Hepatocyte (in vitro differentiated cells): ENCODE measurements around the gene JAG2. TPM values are rescaled to one million over a fixed set of nuclear protein-coding genes. Genes with fewer than 3 reads are reported as not detected.

Experiments
- DNase-seq: peaks from one replicate; pipeline ENCODE4 v3.0.0-alpha.2; 2016; ENCODE audit warnings: low spot score
- H2AFZ ChIP-seq: fragments of 200-600 bp; sonication (generic); 2 replicates; pipeline ENCODE4 v1.6.0; 2016; ENCODE audit warnings: antibody characterized with exemption, mild to moderate bottlenecking
- H3K27ac ChIP-seq: fragments of 200-600 bp; sonication (generic); 2 replicates; pipeline ENCODE4 v1.5.1; 2016; ENCODE audit warnings: mild to moderate bottlenecking
- H3K27me3 ChIP-seq: fragments of 200-600 bp; sonication (generic); 2 replicates; pipeline ENCODE4 v1.6.1; 2016
- H3K36me3 ChIP-seq: fragments of 200-600 bp; sonication (generic); replicated peaks from 2 replicates; pipeline ENCODE4 v1.5.1; 2016; ENCODE audit warnings: low read depth; ENCODE audit not compliant: insufficient read depth
- H3K4me1 ChIP-seq: fragments of 200-600 bp; sonication (generic); 2 replicates; pipeline ENCODE4 v1.5.1; 2016; ENCODE audit warnings: mild to moderate bottlenecking, moderate library complexity; ENCODE audit not compliant: insufficient read depth
- H3K4me2 ChIP-seq: fragments of 200-600 bp; sonication (generic); 2 replicates; pipeline ENCODE4 v1.6.0; 2016
- H3K4me3 ChIP-seq: fragments of 200-600 bp; sonication (generic); 2 replicates; pipeline ENCODE4 v1.5.1; 2016; ENCODE audit warnings: mild to moderate bottlenecking
- H3K79me2 ChIP-seq: fragments of 200-600 bp; sonication (generic); 2 replicates; pipeline ENCODE4 v1.6.0; 2017; ENCODE audit warnings: mild to moderate bottlenecking
- H3K9me2 ChIP-seq: fragments of 200-600 bp; sonication (generic); replicated peaks from 2 replicates; pipeline ENCODE4 v1.6.0; 2017; ENCODE audit warnings: mild to moderate bottlenecking; ENCODE audit not compliant: insufficient read depth
- H3K9me3 ChIP-seq: fragments of 200-600 bp; sonication (generic); 2 replicates; pipeline ENCODE4 v1.5.1; 2016; ENCODE audit warnings: low read depth, mild to moderate bottlenecking
- H4K20me1 ChIP-seq: fragments of 200-600 bp; sonication (generic); 2 replicates; pipeline ENCODE4 v1.6.0; 2016; ENCODE audit warnings: mild to moderate bottlenecking; ENCODE audit not compliant: insufficient read depth, poor library complexity, severe bottlenecking
- CTCF ChIP-seq: fragments of 200-600 bp; sonication (generic); IDR thresholded peaks from 2 replicates; pipeline ENCODE4 v1.5.1; 2016; ENCODE audit warnings: antibody characterized with exemption, mild to moderate bottlenecking; ENCODE audit not compliant: poor library complexity
- EZH2 ChIP-seq: fragments of 200-600 bp; sonication (generic); IDR thresholded peaks from 2 replicates; pipeline ENCODE4 v1.6.1; 2016; ENCODE audit warnings: antibody characterized with exemption, mild to moderate bottlenecking, borderline replicate concordance
- EZH2phosphoT487 ChIP-seq: fragments of 200-600 bp; sonication (generic); IDR thresholded peaks from one replicate; pipeline ENCODE4 v1.6.1; 2018; ENCODE audit warnings: antibody characterized with exemption, mild to moderate bottlenecking, low read depth, moderate library complexity; ENCODE audit not compliant: unreplicated experiment, severe bottlenecking
- WGBS: methylation state at CpG from one replicate; pipeline ENCODE4 v1.1.6; 2016; ENCODE audit warnings: low lambda C conversion rate; ENCODE audit errors: missing lambda C conversion rate; 5-methylcytosine and 5-hydroxymethylcytosine counted together
- polyA plus RNA-seq: library from polyadenylated mRNA; unstranded; fragments of >200 nt; fragmentation: Nextera tagmentation; extraction: Ambion mirVana; gene quantifications from 2 replicates; pipeline ENCODE4 v1.2.1, GENCODE V29; 2016
- total RNA-seq: library from RNA; depleted of rRNA; stranded (reverse); fragments of >200 nt; gene quantifications from 2 replicates; pipeline ENCODE4 v1.2.3, GENCODE V29; 2014

Gene JAG2
- total and polyA plus RNA-seq, 2 experiments from 2014 or later, result 4.1 to 6.1 TPM

- TF ChIP-seq CTCF, result no peak
- TF ChIP-seq EZH2phosphoT487, result no peak
- no peak for TF ChIP-seq EZH2
- Histone ChIP-seq H2AFZ (no peak overlapping the region), H3K9me3 (no peaks in the 10 kb centered on the region), H3K4me2 (no peak overlapping the region), H3K36me3 (no peaks in the 10 kb centered on the region), H3K27me3 (no peaks in the 10 kb centered on the region), H3K4me3 (no peak overlapping the region), H3K9me2 (no peaks in the 10 kb centered on the region), H4K20me1 (no peaks in the 10 kb centered on the region), H3K79me2 (no peaks in the 10 kb centered on the region), H3K27ac (no peak overlapping the region), H3K4me1 (no peaks in the 10 kb centered on the region)
- 92% methylated on average over 27 of the region's 31 CpGs for WGBS
- no peak for DNase-seq
These were observed 11.9 kb downstream of the JAG2 start for GRCh38 chr14:105156414-105157375.

DNA sequence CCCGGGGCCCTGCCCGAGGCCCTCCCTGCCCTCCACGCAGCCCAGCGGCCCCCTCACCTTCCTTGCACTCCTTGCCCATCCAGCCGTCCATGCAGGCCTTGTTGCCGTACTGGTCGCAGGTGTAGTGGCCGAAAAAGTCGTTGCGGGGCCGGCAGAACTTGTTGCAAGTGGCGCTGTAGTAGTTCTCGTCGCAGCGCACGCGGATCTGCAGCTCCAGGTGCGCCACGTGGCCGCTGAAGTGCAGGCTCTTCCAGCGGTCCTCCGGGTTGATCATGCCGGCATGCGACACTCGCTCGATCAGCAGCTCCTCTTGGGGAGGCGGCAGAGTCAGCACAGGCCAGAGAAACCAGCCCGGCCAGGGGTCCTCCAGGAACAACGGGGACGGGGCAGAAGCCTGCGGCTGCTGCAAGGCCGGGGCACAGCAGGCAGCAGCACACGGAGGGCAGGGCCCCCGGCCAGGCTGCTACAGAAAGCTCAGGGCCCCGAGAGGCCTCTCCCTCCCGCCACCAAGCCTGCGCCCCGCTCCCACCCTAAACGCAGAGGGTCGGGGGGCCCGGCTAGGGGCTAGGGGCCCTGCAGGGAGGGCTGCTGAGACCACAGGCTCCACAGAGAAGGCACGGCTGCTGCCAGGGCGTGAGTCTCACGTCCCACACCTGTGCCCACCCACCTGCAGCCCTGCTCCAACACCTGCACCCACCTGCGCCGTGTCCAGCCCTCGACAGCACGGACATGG lies 12.7 kb downstream of the JAG2 start:
- Histone ChIP-seq H3K4me3 (no peak overlapping the region), H3K27me3 (no peaks in the 10 kb centered on the region), H3K4me2 (no peak overlapping the region), H4K20me1 (no peaks in the 10 kb centered on the region), H3K36me3 (no peaks in the 10 kb centered on the region), H3K27ac (no peak overlapping the region), H3K79me2 (no peaks in the 10 kb centered on the region), H3K9me2 (no peaks in the 10 kb centered on the region), H2AFZ (no peak overlapping the region), H3K4me1 (no peaks in the 10 kb centered on the region), H3K9me3 (no peaks in the 10 kb centered on the region)
- DNase-seq, result no peak
- WGBS, result 88% methylated on average over 37 of the region's 48 CpGs
- TF ChIP-seq EZH2phosphoT487 (no peak), EZH2 (no peak), CTCF (no peak)

GRCh38 chr14:105155071-105155651 lies 13.4 kb downstream of the JAG2 start:
- WGBS, result 80% methylated on average over 16 of the region's 24 CpGs
- Histone ChIP-seq H3K4me3 (no peak overlapping the region), H3K4me2 (no peak overlapping the region), H3K79me2 (no peaks in the 10 kb centered on the region), H2AFZ (no peak overlapping the region), H3K27ac (no peak overlapping the region), H3K27me3 (no peaks in the 10 kb centered on the region), H3K36me3 (no peaks in the 10 kb centered on the region), H3K9me3 (no peaks in the 10 kb centered on the region), H4K20me1 (no peaks in the 10 kb centered on the region), H3K4me1 (no peaks in the 10 kb centered on the region), H3K9me2 (no peaks in the 10 kb centered on the region)
- TF ChIP-seq EZH2phosphoT487 (no peak), CTCF (no peak), EZH2 (no peak)
- DNase-seq, result no peak
